Spleen (tissue), 7 donors: ENCODE results near the gene PIGV.

Source experiments
- POLR2A ChIP-seq, 3 donors: fragments of 450-650 bp; IDR thresholded peaks; one replicate each; pipeline ENCODE4 v1.5.1; 2017; ENCODE audit warnings: antibody characterized with exemption in 3 of 3, mild to moderate bottlenecking in 1 of 3
- POLR2AphosphoS5 ChIP-seq, 3 donors: sonication (generic); formaldehyde crosslinking; IDR thresholded peaks; one replicate each; pipeline ENCODE4 v1.5.1; 2017; ENCODE audit warnings: antibody characterized with exemption in 3 of 3
- TF ChIP-seq, protein P1 (sequence below), 11 experiments: fragments of 200-600 bp in 7 of 11; fragments of 450-650 bp in 4 of 11; sonication (generic) in 4 of 11; IDR thresholded peaks in 8 of 11; conservative IDR thresholded peaks in 3 of 11; 1 replicate in 7 of 11; 2 replicates in 4 of 11; pipeline versions ENCODE4 v1.4.0 to v1.8.0; 2016 to 2021; ENCODE audit warnings: antibody characterized with exemption in 11 of 11, inconsistent platforms in 4 of 11, mild to moderate bottlenecking in 1 of 11
- donor health status: DM: no; HTN: no; CAD: no; lungs with moderate emphysema.
- donor health status: DM: no; HTN: no; CAD: no.
- donor health status: DM: no; HTN: no; CAD: no.

DNA sequence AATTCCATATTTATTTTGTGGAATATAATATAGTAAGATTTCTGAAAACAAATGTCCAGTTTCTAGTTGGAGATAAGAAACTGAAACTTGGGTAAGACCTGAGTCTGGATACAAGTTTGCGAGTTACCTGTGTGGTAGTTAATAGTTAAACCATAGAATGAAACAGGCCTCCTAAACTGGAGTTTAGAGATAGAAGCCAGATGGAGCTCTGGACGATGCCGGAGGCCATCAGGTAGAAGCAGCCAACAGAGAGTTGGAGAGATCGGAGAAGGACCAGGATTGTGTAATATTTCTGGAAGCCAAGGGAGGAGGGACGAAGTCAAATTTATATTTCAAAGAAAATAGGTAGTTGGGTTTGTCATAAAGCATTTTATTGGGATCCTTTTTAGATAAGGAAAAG lies 46.8 kb upstream of the PIGV start:
- TF ChIP-seq POLR2A (IDR thresholded peaks at IDR 0.05) (no peak), POLR2AphosphoS5 (IDR thresholded peaks at IDR 0.05) (no peak)
- TF ChIP-seq, protein P1, sequence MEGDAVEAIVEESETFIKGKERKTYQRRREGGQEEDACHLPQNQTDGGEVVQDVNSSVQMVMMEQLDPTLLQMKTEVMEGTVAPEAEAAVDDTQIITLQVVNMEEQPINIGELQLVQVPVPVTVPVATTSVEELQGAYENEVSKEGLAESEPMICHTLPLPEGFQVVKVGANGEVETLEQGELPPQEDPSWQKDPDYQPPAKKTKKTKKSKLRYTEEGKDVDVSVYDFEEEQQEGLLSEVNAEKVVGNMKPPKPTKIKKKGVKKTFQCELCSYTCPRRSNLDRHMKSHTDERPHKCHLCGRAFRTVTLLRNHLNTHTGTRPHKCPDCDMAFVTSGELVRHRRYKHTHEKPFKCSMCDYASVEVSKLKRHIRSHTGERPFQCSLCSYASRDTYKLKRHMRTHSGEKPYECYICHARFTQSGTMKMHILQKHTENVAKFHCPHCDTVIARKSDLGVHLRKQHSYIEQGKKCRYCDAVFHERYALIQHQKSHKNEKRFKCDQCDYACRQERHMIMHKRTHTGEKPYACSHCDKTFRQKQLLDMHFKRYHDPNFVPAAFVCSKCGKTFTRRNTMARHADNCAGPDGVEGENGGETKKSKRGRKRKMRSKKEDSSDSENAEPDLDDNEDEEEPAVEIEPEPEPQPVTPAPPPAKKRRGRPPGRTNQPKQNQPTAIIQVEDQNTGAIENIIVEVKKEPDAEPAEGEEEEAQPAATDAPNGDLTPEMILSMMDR (IDR thresholded peaks at IDR 0.05 in 8 of 11, conservative IDR thresholded peaks at IDR 0.05 in 3 of 11), result no peak
